Endothelial cell of umbilical vein (primary cell): ENCODE results near the gene CD48. TPM values are rescaled to one million over a fixed set of nuclear protein-coding genes. Genes with fewer than 3 reads are reported as not detected.

ENCODE experiments used
- BruUV-seq: library from RNA; stranded (reverse); fragments of 400-500 nt; replicated peaks from 2 replicates; lab custom pipeline; 2021; lab: Mats Ljungman, UMichigan
- CTCF ChIA-PET: fragments of 300-600, 350-600 bp; sonication (Branson Sonifier 250); formaldehyde crosslinking; loops from one replicate; lab custom pipeline; 2021; ENCODE audit warnings: antibody characterized with exemption, inconsistent platforms; lab: Charles Lee
- POLR2A ChIA-PET: fragments of 300-600, 350-600 bp; sonication (Branson Sonifier 250); formaldehyde crosslinking; loops from one replicate; lab custom pipeline; 2021; ENCODE audit warnings: antibody characterized with exemption, inconsistent platforms; lab: Charles Lee
- DNase-seq: peaks from one replicate; pipeline ENCODE4 v3.0.0-alpha.2; 2011; ENCODE audit warnings: low read depth, low spot score
- FAIRE-seq: peaks from 2 replicates; lab custom pipeline; 2011; peaks lifted over from hg19 to GRCh38; lab: Jason Lieb, UNC
- H2AFZ ChIP-seq: 2 replicates; pipeline ENCODE4 v1.6.0; 2012; ENCODE audit warnings: low read depth, low read length, control low read depth, inconsistent platforms
- H3K27ac ChIP-seq: 2 replicates; pipeline ENCODE4 v1.5.1; 2011; ENCODE audit warnings: low read depth, mild to moderate bottlenecking, control low read depth, low read length, moderate library complexity; ENCODE audit not compliant: insufficient read depth
- H3K27me3 ChIP-seq, 2 experiments: 2 replicates each; pipeline versions ENCODE4 v1.6.0 to v1.6.1; 2011; ENCODE audit warnings: low read length in 2 of 2, mixed read lengths in 1 of 2; ENCODE audit not compliant: control insufficient read depth in 2 of 2, insufficient read depth in 2 of 2
- H3K36me3 ChIP-seq, 2 experiments: 2 replicates in 1 of 2; 3 replicates in 1 of 2; pipeline ENCODE4 v1.5.1; 2011; ENCODE audit warnings: low read length in 2 of 2, mild to moderate bottlenecking in 1 of 2, moderate library complexity in 1 of 2; ENCODE audit not compliant: control insufficient read depth in 2 of 2, insufficient read depth in 2 of 2; ENCODE audit errors: extremely low read depth in 1 of 2
- H3K4me1 ChIP-seq: 3 replicates; pipeline ENCODE4 v1.5.1; 2011; ENCODE audit warnings: mild to moderate bottlenecking, low read length; ENCODE audit not compliant: control insufficient read depth, insufficient read depth; ENCODE audit errors: extremely low read depth
- H3K4me2 ChIP-seq: 2 replicates; pipeline ENCODE4 v1.6.1; 2011; ENCODE audit warnings: low read length, control low read depth, mixed read lengths; ENCODE audit not compliant: insufficient read depth
- H3K4me3 ChIP-seq, 3 experiments: fragments of 200-600 bp in 1 of 3; sonication (generic), shearing (Covaris generic) in 1 of 3; replicated peaks in 1 of 3; 2 replicates each; pipeline ENCODE4 v1.5.1; 2011 to 2016; ENCODE audit warnings: control low read depth in 3 of 3, low read length in 3 of 3, mild to moderate bottlenecking in 2 of 3, inconsistent platforms in 1 of 3, low read depth in 1 of 3, moderate library complexity in 1 of 3; ENCODE audit not compliant: insufficient read depth in 1 of 3
- H3K79me2 ChIP-seq: 2 replicates; pipeline ENCODE4 v1.6.0; 2012; ENCODE audit warnings: low read length, inconsistent platforms; ENCODE audit not compliant: control insufficient read depth, insufficient read depth
- H3K9ac ChIP-seq: replicated peaks from 2 replicates; pipeline ENCODE3; 2011; ENCODE audit warnings: low read length, control low read depth; ENCODE audit not compliant: insufficient read depth; ENCODE audit errors: extremely low read depth
- H3K9me1 ChIP-seq: replicated peaks from 3 replicates; pipeline ENCODE4 v1.6.0; 2011; ENCODE audit warnings: mild to moderate bottlenecking, low read length; ENCODE audit not compliant: control insufficient read depth, insufficient read depth; ENCODE audit errors: extremely low read depth
- H3K9me3 ChIP-seq: replicated peaks from 2 replicates; pipeline ENCODE4 v1.5.1; 2012; ENCODE audit warnings: low read length, inconsistent platforms; ENCODE audit not compliant: control insufficient read depth, insufficient read depth
- H4K20me1 ChIP-seq: replicated peaks from 2 replicates; pipeline ENCODE3; 2011; ENCODE audit warnings: mild to moderate bottlenecking, low read length; ENCODE audit not compliant: control insufficient read depth, insufficient read depth; ENCODE audit errors: extremely low read depth
- CTCF ChIP-seq, 2 donors: IDR thresholded peaks; 1 replicate in 1 of 2; 2 replicates in 1 of 2; pipeline ENCODE4 v1.5.1; 2011; ENCODE audit warnings: low read length in 2 of 2, mild to moderate bottlenecking in 2 of 2, moderate library complexity in 2 of 2, control low read depth in 1 of 2, inconsistent platforms in 1 of 2, low read depth in 1 of 2; ENCODE audit not compliant: insufficient read depth in 1 of 2; ENCODE audit errors: extremely low read depth in 1 of 2
- EZH2 ChIP-seq: IDR thresholded peaks from 2 replicates; pipeline ENCODE4 v1.6.1; 2012; ENCODE audit warnings: borderline replicate concordance, low read depth, mild to moderate bottlenecking, moderate library complexity, low read length, inconsistent platforms; ENCODE audit not compliant: severe bottlenecking
- FOS ChIP-seq: IDR thresholded peaks from 2 replicates; pipeline ENCODE4 v1.6.1; 2011; ENCODE audit warnings: mild to moderate bottlenecking, low read length, moderate library complexity, borderline replicate concordance; ENCODE audit not compliant: insufficient read depth
- GATA2 ChIP-seq: IDR thresholded peaks from 2 replicates; pipeline ENCODE4 v1.7.0; 2011; ENCODE audit warnings: low read depth, mild to moderate bottlenecking, moderate library complexity, mixed read lengths, low read length; ENCODE audit not compliant: insufficient read length, insufficient read depth
- JUN ChIP-seq: IDR thresholded peaks from 2 replicates; pipeline ENCODE4 v1.6.1; 2011; ENCODE audit warnings: borderline replicate concordance, low read depth; ENCODE audit not compliant: insufficient read length, insufficient read depth
- MAX ChIP-seq: IDR thresholded peaks from 2 replicates; pipeline ENCODE4 v1.6.1; 2011; ENCODE audit not compliant: insufficient read depth, insufficient read length
- MYC ChIP-seq: IDR thresholded peaks from one replicate; pipeline ENCODE4 v1.6.1; 2011; ENCODE audit warnings: mild to moderate bottlenecking, low read depth, low read length
- POLR2A ChIP-seq: IDR thresholded peaks from 2 replicates; pipeline ENCODE4 v1.6.1; 2012; ENCODE audit warnings: low read depth, mild to moderate bottlenecking, control low read depth, low read length
- POLR2AphosphoS5 ChIP-seq: IDR thresholded peaks from 2 replicates; pipeline ENCODE4 v1.6.1; 2012; ENCODE audit warnings: low read depth, mild to moderate bottlenecking, control low read depth, low read length, moderate library complexity; ENCODE audit not compliant: insufficient read depth
- dilution Hi-C: fragments of 300-500 bp; cut with MboI; formaldehyde crosslinking; loops from one replicate; pipeline ENCODE4 v1.15.0; 2019; ENCODE audit warnings: low sequenced_read_pairs; ENCODE audit not compliant: extremely low pct_ligation_motif_present
- intact Hi-C: fragments of 100-400 bp; cut with micrococcal nuclease; formaldehyde crosslinking; loops from one replicate; pipeline ENCODE4 v1.10.0; 2022
- polyA plus RNA-seq, 4 experiments: library from polyadenylated mRNA; depleted of rRNA in 3 of 4; stranded (reverse) in 3 of 4; unstranded in 1 of 4; fragments of >200 nt; gene quantifications; 2 replicates each; pipeline versions ENCODE4 v1.2.1 to v1.2.3, GENCODE V29; 2011 to 2012; ENCODE audit warnings: missing spikeins in 1 of 4
- total RNA-seq: library from RNA; stranded (reverse); gene quantifications from 2 replicates; pipeline ENCODE4 v1.2.3, GENCODE V29; 2021

Gene CD48
- total and polyA plus RNA-seq, 2 donors (not counting 3 experiments of a cell fraction or from before 2014, with no cell fraction given), result not detected

- dilution Hi-C loops, result no loop called here
- no peak for TF ChIP-seq GATA2
- no peak for TF ChIP-seq MYC
- no peak for TF ChIP-seq POLR2A
- TF ChIP-seq JUN, result no peak
- TF ChIP-seq CTCF (IDR thresholded peaks at IDR 0.05; ENCODE audit: extremely low read depth in 1 of 2, insufficient read depth in 1 of 2, low read depth in 1 of 2, low read length in 2 of 2), result no peak
- no peak for TF ChIP-seq POLR2AphosphoS5
- no peak for TF ChIP-seq FOS
- TF ChIP-seq MAX, result no peak
- TF ChIP-seq EZH2, result no peak
- Histone ChIP-seq H3K4me2 (no peak overlapping the region), H3K9me3 (no peaks in the 10 kb centered on the region), H3K79me2 (no peaks in the 10 kb centered on the region), H3K36me3 (no peaks in the 10 kb centered on the region), H3K9me1 (no peaks in the 10 kb centered on the region), H3K4me1 (no peaks in the 10 kb centered on the region), H3K4me3 (no peak overlapping the region), H2AFZ (no peak overlapping the region), H3K27ac (no peak overlapping the region), H3K27me3 (peaks cover 0 to 4% of the 10 kb centered on the region in 2 experiments), H4K20me1 (no peaks in the 10 kb centered on the region), H3K9ac (no peak overlapping the region)
- DNase-seq, result no peak
- FAIRE-seq, result no peak
- intact Hi-C loops, result no loop called here
- BruUV-seq, result no TSS peak
- POLR2A ChIA-PET, result no interaction called here
- CTCF ChIA-PET, result interaction anchor here (1.2 to 1.4 kb wide), 3 partner anchors 270 to 309 kb away, joined by 3 to 5 read pairs (median 4); partner anchors contain the start of gene ITLN2
Observed at GRCh38 chr1:160681891-160682140, 29.8 kb downstream of the CD48 start.
